ENCODE measurements around the gene CTXN2. TPM values are rescaled to one million over a fixed set of nuclear protein-coding genes. Genes with fewer than 3 reads are reported as not detected.

Gene CTXN2
- not detected in 2 replicates for total RNA-seq

GRCh38 chr15:48191574-48192225 lies at the start of gene CTXN2:
Gene CTXN2 (plus strand): TSS chr15:48191665. CDS start chr15:48201301, 9,636 bp downstream.
- POLR2A ChIA-PET, result no interaction called here

GRCh38 chr15:48143856-48144255 lies 47.6 kb upstream of the CTXN2 start:
- no peak for DNase-seq
- H3K27me3 Mint-ChIP-seq, result no peaks in the 10 kb centered on the region
- H3K27ac Mint-ChIP-seq, result no peak overlapping the region
- no peak for ATAC-seq (ENCODE audit: low read depth)
- TF ChIP-seq CTCF (IDR thresholded peaks at IDR 0.05), result no peak
- ChIA-PET POLR2A (no interaction called here), CTCF (no interaction called here)
- peaks cover 3% of the 10 kb centered on the region for H3K4me1 Mint-ChIP-seq
- H3K36me3 Mint-ChIP-seq (ENCODE audit: low read depth), result peaks cover 11% of the 10 kb centered on the region
- H3K4me3 Mint-ChIP-seq, result no peak overlapping the region
- no peaks in the 10 kb centered on the region for H3K9me3 Mint-ChIP-seq
- intact Hi-C loops (cut with micrococcal nuclease), result no loop called here

More at GRCh38 chr15:48191574-48192225, at the start of gene CTXN2:
- Mint-ChIP-seq H3K27me3 (peaks cover 22% of the 10 kb centered on the region), H3K36me3 (ENCODE audit: low read depth) (no peaks in the 10 kb centered on the region), H3K9me3 (no peaks in the 10 kb centered on the region), H3K4me3 (no peak within 1 kb of the TSS), H3K27ac (no peak within 1 kb of the TSS), H3K4me1 (peaks cover 3% of the 10 kb centered on the region)
- no peak for DNase-seq
- no peak for ATAC-seq (ENCODE audit: low read depth)
- CTCF ChIA-PET, result no interaction called here
- TF ChIP-seq CTCF (IDR thresholded peaks at IDR 0.05), result no peak
- intact Hi-C loops (cut with micrococcal nuclease), result loop anchor here (5.0 to 10.0 kb wide), 2 partner anchors 57 to 141 kb away; partner anchors contain the start of gene DUT

- H3K4me1 Mint-ChIP-seq, result peaks cover 3% of the 10 kb centered on the region
- no peak for TF ChIP-seq CTCF (IDR thresholded peaks at IDR 0.05)
- CTCF ChIA-PET, result no interaction called here
- H3K36me3 Mint-ChIP-seq (ENCODE audit: low read depth), result peaks cover 18% of the 10 kb centered on the region
- no peak for ATAC-seq (ENCODE audit: low read depth)
- no peak overlapping the region for H3K27ac Mint-ChIP-seq
- no peak overlapping the region for H3K4me3 Mint-ChIP-seq
- no peaks in the 10 kb centered on the region for H3K9me3 Mint-ChIP-seq
- no peak for DNase-seq
- no peaks in the 10 kb centered on the region for H3K27me3 Mint-ChIP-seq
- POLR2A ChIA-PET, result no interaction called here
- intact Hi-C loops (cut with micrococcal nuclease), result no loop called here
These were observed 46.6 kb upstream of the CTXN2 start for GRCh38 chr15:48144889-48145288.

GRCh38 chr15:48145923-48146322 lies 45.5 kb upstream of the CTXN2 start:
- ChIA-PET CTCF (no interaction called here), POLR2A (no interaction called here)
- peaks cover 20% of the 10 kb centered on the region for H3K36me3 Mint-ChIP-seq (ENCODE audit: low read depth)
- H3K4me3 Mint-ChIP-seq, result no peak overlapping the region
- no peak overlapping the region for H3K27ac Mint-ChIP-seq
- DNase-seq (no peak), ATAC-seq (ENCODE audit: low read depth) (no peak)
- H3K9me3 Mint-ChIP-seq, result no peaks in the 10 kb centered on the region
- intact Hi-C loops (cut with micrococcal nuclease), result no loop called here
- H3K4me1 Mint-ChIP-seq, result peaks cover 3% of the 10 kb centered on the region
- no peak for TF ChIP-seq CTCF (IDR thresholded peaks at IDR 0.05)
- H3K27me3 Mint-ChIP-seq, result no peaks in the 10 kb centered on the region

- TF ChIP-seq CTCF (IDR thresholded peaks at IDR 0.05), result no peak
- Mint-ChIP-seq H3K27me3 (no peaks in the 10 kb centered on the region), H3K9me3 (no peaks in the 10 kb centered on the region), H3K4me1 (peaks cover 3% of the 10 kb centered on the region), H3K36me3 (ENCODE audit: low read depth) (peaks cover 25% of the 10 kb centered on the region), H3K27ac (no peak overlapping the region), H3K4me3 (no peak overlapping the region)
- POLR2A ChIA-PET, result no interaction called here
- intact Hi-C loops (cut with micrococcal nuclease), result no loop called here
- ATAC-seq (ENCODE audit: low read depth) (no peak), DNase-seq (no peak)
- CTCF ChIA-PET, result no interaction called here
These were observed 44.1 kb upstream of the CTXN2 start for GRCh38 chr15:48147358-48147757.

Measured in activated B cell treated with CpG ODN at 0.5 μM for 24 hours (primary cell).